Jurkat, Clone E6-1 (cell line): ENCODE data around the gene CNTNAP2.
"Not testable (repeated sequence)": the region's sequence is repeated elsewhere in the genome, so short reads cannot be mapped to it uniquely, and the experiment has no call there.

ENCODE experiments used
- DNase-seq: peaks from one replicate; pipeline ENCODE4 v3.0.0-alpha.2; 2011; ENCODE audit warnings: low read depth, low spot score
- H3K4me3 ChIP-seq: 2 replicates; pipeline ENCODE4 v1.5.1; 2011; ENCODE audit warnings: mild to moderate bottlenecking, low read length, control low read depth, moderate library complexity

The CNTNAP2 gene

DNA sequence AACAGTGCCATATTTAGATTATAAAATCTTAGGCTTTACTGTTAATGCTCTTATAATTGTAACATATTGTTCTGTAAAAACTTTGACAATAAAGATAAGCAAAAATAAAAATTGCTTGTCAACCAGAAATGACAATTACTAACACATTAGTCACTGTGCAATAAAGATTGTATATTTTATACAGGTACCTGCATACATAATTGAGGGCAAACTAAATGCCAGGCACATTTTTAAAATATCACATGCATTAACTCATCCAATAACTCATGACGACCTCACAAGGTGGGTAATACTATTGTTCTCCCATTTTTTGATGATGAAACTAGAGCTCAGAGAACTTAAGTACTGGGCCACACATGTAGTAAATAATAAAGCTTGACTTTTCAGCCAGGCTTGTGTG is 1453.8 kb downstream of the CNTNAP2 start:
- H3K4me3 ChIP-seq: no peak overlapping the region
- no peak for DNase-seq

DNA sequence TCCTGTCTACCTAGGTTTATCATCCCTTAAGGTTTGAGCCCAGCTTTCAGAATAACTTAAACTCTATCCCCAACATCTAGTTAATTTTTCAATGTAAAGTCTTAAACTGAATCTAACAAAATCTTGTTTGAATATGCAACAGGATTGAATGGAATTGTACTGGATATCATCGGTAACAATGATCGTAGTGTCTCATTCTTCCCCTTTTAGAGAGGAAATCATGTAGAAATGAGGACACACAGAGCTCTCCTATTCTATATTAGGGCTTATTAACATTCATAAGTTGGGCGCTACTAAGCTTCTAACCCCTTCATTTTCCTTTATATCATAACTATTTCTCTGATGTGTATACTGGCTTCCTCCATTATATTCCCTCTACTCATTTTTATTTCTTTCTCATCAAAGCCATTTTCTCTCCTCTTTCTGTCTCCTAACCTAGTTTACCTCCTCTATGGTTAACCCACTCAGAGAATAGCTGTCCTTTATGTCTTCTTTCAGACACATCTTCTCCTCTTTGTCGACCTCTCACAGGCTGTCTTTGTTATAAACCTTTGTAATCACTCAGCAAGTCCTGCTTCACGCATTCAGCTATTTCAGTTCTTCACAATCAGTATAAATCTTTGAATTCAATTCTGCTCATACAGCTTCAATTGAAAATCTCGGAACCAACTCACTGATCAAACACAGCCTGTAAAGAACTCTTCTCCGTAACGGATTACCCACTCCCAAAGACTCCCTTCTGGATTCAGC is 1455.0 kb downstream of the CNTNAP2 start:
- DNase-seq: no peak

GRCh38 chr7:147578196-147578595 is 1461.6 kb downstream of the CNTNAP2 start:
- DNase-seq: no peak
- no peak overlapping the region for H3K4me3 ChIP-seq

More for the DNA sequence above, 1455.0 kb downstream of the CNTNAP2 start:
- no peak overlapping the region for H3K4me3 ChIP-seq

DNA sequence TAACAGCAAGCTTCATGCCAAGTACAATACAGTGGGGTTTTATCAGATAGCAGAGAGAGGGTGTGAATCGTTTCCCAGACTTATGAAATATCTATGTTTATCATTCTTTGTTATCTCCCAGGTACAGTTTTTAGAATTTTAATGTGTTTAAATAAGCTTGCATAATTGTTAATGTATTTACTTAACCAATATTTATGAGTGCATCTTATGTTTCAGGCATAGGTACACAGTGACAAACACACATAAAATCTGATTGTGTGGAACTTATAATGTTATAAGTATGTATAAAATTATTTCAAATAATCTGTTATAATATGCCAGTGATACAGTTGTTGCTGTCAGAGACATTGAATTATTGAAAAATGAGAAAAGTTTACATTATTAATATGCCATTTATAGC is 1462.5 kb downstream of the CNTNAP2 start:
- H3K4me3 ChIP-seq: no peak overlapping the region
- no peak for DNase-seq

DNA sequence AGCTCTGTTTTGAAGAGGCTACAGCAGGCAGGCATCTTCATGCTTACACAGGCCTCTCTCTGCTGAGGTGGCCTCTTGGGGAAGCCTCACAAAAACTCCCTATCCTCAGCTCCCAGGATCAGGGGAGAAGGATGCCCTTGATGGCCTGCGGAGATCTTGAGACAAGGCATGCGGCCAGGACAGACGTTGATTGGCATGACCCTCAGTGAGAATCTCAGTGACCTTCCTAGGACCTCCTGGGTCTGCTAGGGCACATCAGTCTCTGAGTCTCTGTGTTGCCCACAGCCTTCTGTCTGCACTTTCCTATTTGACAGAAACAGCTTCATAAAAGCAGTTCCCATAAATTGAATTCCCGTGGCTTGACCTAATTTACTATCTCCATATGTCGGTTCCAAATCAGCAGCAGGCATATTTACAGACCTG is 1468.2 kb downstream of the CNTNAP2 start:
- DNase-seq: no peak
- H3K4me3 ChIP-seq: no peak overlapping the region

DNA sequence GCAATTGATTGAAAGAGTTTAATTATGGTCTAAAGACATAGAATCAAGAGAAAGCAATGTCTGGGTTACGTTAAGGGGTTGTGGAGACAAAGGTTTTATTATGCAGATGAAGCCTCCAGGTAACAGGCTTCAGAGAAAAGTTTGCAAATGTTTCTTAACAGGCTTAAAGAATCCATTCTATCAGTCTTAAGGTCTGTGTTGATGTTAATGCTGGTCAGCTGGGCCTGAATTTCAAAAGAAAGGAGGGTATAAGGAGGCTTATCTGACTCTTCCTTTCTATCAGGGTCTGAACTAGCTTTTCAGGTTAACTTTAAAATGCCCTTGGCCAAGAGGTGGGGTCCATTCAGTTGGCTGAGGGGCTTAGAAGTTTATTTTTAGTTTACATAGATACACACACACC is 1469.5 kb downstream of the CNTNAP2 start:
- no peak for DNase-seq
- no peak overlapping the region for H3K4me3 ChIP-seq

- H3K4me3 ChIP-seq: no peak overlapping the region
- DNase-seq: no peak
These were observed 1469.9 kb downstream of the CNTNAP2 start for GRCh38 chr7:147586526-147586925.

- no peak for DNase-seq
- H3K4me3 ChIP-seq: no peak overlapping the region
These were observed 1476.9 kb downstream of the CNTNAP2 start for GRCh38 chr7:147593271-147594057.

DNA sequence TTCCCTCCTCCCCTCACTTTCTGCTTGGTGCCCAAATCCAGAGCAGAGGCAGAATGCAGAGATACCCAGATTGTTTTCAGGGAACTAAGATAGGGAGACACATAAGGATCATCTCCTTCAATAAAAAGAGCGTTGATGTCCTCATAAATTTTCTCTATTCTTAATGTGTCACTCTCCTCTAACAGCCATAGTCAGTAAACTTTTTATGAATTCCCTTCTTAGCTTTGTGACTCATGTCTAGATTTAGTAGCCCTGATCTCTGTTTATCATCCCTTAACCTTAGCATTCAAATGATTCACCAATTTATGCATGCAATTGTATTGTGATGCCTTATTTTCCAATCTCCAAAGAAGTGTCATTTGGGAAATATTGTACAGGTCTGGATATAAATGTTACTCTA is 1478.4 kb downstream of the CNTNAP2 start:
- no peak overlapping the region for H3K4me3 ChIP-seq
- no peak for DNase-seq

- not testable (repeated sequence) for DNase-seq, H3K4me3 ChIP-seq
These were observed 1482.1 kb downstream of the CNTNAP2 start for GRCh38 chr7:147598687-147599086.

- no peak overlapping the region for H3K4me3 ChIP-seq
- no peak for DNase-seq
These were observed 1488.7 kb downstream of the CNTNAP2 start for GRCh38 chr7:147605323-147605722.

DNA sequence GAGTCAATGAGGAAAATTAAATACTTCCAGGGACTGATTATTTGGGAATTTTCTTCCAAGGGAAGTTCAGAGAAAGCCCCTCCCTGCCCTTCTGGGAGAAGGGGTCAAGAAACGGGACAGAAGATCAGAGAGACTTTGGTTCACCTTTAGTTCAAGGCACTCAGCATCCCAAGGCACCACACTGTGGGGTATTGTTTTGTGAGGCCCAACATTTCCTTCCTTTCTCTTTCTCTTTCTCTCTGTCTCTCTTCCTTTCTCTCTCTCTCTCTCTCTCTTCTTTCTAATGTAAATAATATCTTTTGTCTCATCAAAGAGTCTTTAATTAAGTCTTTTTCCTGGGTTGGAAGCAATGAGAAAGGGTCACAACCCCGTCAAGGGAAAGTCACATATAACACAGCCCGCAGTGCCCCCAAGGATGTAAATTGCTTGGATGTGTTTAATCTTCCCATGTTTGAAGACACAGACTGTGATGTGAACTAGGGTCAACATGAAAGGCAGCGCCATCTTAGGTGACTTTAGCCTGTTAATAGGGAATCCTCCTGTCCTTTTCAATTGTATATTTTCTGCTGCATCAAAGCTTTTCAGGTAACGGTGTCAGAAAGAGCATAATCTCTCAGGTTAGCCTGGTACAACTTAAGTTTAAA is 1490.7 kb downstream of the CNTNAP2 start:
- DNase-seq: no peak
- no peak overlapping the region for H3K4me3 ChIP-seq

DNA sequence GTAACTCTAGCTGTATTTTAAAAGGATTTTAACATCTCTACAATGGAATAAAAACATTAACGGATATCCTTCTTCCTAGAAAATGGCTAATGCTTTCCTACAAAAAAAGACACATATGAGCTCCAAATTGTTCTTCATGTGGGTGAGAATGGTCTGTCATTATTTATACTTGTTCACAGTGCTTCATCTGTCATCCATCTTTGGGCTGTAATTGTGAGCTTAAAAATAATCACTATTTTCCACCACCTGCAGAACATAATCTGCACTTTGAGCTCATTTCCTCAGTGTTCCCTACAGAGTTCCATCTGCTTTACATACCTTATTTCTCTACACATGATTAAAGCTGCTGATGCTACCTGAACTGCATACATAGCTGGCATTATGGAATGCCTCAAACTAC is 1494.8 kb downstream of the CNTNAP2 start:
- DNase-seq: no peak

DNA sequence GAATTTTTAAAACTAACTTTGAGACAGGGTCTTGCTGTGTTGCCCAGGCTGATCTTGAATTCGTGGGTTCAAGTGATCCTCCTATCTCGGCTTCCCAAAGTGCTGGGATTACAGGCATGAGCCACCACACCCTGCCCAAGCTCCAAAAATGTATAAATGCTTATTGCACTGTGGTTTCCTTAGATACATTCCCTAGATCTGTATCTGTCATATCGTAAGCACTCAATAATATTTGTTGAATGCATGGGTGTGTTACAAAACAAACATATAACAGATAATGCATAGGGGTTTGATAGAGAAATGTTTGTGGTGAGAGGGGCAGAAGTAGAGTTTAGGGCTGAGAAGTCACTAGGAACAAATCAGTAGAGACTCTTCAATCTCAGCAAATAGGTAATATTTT is 1518.7 kb downstream of the CNTNAP2 start:
- H3K4me3 ChIP-seq: no peak overlapping the region
- DNase-seq: no peak

More for the DNA sequence above, 1494.8 kb downstream of the CNTNAP2 start:
- H3K4me3 ChIP-seq: no peak overlapping the region

- DNase-seq: no peak
- no peak overlapping the region for H3K4me3 ChIP-seq
These were observed 1520.0 kb downstream of the CNTNAP2 start for GRCh38 chr7:147636553-147636952.

- no peak overlapping the region for H3K4me3 ChIP-seq
- DNase-seq: no peak
These were observed 1522.0 kb downstream of the CNTNAP2 start for GRCh38 chr7:147638566-147638965.

GRCh38 chr7:147639037-147639436 is 1522.4 kb downstream of the CNTNAP2 start:
- no peak for DNase-seq
- H3K4me3 ChIP-seq: no peak overlapping the region

DNA sequence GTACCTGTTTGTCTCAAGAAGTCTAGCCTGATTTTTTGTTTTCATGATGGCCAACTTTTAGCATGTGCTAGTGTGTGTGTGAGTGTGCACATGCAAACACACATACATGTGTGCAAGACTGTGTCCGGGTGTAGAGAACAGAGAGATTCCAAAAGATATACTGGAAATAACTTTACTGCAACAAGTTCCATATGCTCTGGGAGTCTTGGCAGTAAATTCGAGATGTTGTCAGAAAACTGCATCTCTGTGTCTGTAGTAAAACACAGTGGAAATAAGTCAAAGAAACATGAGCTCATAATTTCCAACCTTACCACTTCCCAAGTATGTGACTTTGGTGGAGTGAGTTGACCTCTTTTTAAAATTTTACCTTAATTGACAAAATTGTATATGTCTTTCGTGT is 1523.2 kb downstream of the CNTNAP2 start:
- H3K4me3 ChIP-seq: no peak overlapping the region
- DNase-seq: no peak

GRCh38 chr7:147640821-147641220 is 1524.2 kb downstream of the CNTNAP2 start:
- no peak for DNase-seq
- no peak overlapping the region for H3K4me3 ChIP-seq

- no peak for DNase-seq
- H3K4me3 ChIP-seq: no peak overlapping the region
These were observed 1530.0 kb downstream of the CNTNAP2 start for GRCh38 chr7:147646568-147646967.
